VCaP (cell line): Measurements from ENCODE around the gene SYNPR.

Experiments
- H3K27ac ChIP-seq: fragments of 450-650 bp; 2 replicates; pipeline ENCODE4 v1.5.1; 2017
- TF ChIP-seq, protein P1 (sequence below): fragments of 450-650 bp; conservative IDR thresholded peaks from 2 replicates; pipeline ENCODE4 v1.5.1; 2017; ENCODE audit warnings: mild to moderate bottlenecking, moderate library complexity

The SYNPR gene

DNA sequence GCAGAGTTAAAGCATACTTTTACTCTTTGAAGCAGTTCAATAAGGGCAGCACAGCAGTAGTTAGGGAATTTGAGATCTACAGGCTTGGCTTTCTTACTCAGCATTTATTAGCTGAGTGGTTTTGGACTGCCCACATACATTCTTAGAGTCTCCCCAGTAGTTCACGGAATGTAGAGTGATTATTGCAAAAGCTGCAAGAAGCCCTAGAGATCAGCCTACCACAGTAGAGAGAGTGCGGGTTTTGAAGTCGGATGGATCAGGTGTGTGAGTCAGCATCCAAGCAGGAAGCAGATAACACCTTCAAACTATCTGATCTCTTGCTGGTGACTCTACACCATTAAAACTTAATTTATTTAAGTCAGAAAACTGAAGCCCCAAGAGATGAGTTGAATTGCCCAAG lies 171.9 kb downstream of the SYNPR start:
- TF ChIP-seq, protein P1, sequence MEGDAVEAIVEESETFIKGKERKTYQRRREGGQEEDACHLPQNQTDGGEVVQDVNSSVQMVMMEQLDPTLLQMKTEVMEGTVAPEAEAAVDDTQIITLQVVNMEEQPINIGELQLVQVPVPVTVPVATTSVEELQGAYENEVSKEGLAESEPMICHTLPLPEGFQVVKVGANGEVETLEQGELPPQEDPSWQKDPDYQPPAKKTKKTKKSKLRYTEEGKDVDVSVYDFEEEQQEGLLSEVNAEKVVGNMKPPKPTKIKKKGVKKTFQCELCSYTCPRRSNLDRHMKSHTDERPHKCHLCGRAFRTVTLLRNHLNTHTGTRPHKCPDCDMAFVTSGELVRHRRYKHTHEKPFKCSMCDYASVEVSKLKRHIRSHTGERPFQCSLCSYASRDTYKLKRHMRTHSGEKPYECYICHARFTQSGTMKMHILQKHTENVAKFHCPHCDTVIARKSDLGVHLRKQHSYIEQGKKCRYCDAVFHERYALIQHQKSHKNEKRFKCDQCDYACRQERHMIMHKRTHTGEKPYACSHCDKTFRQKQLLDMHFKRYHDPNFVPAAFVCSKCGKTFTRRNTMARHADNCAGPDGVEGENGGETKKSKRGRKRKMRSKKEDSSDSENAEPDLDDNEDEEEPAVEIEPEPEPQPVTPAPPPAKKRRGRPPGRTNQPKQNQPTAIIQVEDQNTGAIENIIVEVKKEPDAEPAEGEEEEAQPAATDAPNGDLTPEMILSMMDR = no peak
- no peak overlapping the region for H3K27ac ChIP-seq

DNA sequence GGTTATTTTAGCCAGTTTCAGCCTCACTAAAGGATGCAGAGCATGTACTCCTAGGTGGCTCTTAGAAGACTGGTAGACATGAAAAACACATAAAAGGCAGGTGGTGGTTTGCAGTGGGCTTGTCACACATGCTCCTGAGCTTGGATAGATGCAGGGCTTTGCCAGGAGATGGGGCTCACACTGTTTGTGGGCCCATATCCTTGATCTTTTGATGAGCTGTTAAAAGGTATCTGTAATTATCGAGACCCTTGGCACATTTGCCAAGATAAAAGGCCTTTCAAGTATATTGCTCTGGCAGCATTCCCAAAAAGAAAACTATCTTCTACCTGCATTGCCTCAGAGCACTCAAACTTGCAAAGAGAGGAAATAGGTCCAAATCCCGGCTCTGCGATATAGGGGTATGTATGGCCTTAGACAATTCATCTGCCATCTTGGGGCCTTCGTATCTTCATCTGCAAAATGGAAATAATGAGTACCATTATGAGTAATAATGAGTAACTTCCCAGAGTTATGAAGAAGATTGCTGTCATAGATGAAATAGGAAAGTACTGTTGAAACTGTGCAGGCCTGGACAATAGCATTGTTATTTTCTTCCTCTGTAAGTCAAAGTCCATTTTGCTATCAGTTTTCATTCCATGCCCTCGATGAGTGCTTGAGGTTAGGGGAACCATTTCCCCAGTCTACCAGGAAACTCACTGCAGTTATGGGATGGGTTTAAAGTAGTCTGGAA lies 172.7 kb downstream of the SYNPR start:
- TF ChIP-seq, protein P1 = no peak
- no peak overlapping the region for H3K27ac ChIP-seq

DNA sequence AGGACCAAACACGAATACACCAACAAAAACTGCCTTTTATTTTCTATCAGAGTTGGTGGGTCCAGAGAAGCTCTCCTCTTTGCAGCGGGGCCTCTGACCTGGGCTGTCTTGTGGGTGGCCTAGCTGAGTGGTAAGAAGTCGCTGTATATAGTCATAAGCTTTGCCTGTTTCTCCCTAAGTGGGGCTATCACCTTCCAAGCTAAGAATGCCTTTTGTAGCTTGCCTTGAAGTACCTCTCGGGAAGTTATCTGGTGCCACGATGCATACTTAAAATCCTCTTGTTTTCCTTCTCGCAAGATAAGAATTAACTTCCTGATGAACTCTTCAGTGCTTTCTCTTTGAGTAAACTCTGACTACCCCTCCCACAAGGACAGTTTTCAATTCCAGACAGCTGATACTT lies 178.8 kb downstream of the SYNPR start:
- no peak overlapping the region for H3K27ac ChIP-seq
- TF ChIP-seq, protein P1 = no peak

DNA sequence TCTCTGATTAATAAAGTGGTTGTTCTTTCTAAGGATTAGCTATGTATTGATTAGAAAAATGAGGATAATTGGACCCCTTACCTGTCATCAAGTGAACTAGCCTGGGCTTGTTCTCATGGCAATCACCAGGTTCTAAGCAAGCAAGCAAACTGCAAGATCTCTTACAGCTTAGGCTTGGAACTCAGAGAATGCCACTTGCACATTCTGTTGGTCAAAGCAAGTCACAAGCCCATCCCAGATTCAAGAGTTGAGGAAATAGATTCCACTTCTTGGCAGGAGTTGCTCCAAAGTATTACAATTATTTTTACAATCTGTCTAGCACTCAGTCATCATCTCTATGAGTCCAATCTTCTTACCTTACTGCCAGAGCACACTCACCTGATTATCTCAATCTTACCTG lies 180.3 kb downstream of the SYNPR start:
- TF ChIP-seq, protein P1 = no peak
- no peak overlapping the region for H3K27ac ChIP-seq

DNA sequence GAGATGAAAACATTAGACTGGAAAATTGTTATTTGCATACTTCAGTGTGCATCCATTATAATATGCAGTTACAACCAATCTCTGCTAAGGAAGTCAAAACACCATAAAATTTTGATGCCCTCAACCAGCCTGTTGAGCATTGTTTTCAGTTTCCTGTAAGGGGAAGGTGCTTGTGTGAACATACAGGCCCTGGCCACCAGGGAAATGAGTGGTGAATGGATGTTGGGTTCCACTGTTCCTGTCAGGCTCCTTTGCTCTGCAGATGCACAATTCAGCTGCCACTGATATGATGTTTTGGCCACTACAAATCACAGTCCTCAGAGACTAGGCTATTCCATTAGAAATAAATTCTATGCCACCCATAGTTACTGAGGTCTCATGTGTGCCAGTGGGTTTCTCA lies 184.6 kb downstream of the SYNPR start:
- TF ChIP-seq, protein P1 = no peak
- no peak overlapping the region for H3K27ac ChIP-seq

DNA sequence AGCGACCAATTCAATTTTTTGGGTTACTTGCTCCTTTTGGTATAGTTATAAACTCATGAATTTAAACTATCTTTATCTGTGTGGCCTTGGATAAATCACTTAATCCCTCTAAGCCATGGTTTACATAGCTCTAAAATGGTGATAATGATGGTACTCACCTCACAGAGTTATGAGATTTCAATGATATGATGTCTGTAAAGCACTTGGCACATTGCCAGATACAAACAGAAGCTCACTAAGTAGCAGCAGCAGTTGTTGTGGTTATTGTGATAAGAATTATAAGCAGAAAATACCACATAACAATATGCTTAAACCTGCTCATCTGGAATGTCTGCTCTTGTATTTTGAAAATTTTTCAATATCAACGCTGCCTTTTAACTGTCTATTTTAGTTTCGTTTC lies 189.3 kb downstream of the SYNPR start:
- TF ChIP-seq, protein P1 = no peak
- no peak overlapping the region for H3K27ac ChIP-seq

DNA sequence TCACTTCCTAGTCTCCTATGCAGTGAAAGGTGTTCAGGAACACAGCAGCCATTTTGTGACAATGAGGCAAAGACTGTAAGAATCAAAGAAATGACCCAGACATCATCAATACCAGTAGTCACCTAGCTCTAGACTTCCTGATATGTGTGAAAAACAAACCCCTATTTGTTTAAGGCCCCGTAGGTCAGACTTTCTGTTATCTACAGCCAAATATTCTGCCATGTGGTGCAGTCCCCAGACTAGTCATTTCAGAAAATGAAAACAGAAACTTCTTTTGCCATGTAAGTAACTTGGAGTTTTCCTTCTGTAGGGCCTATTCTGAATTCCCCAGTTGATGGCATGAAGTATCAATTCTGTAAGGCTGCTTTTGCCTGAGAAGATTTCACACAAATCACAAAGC lies 192.6 kb downstream of the SYNPR start:
- TF ChIP-seq, protein P1 = no peak

More for the DNA sequence above, 192.6 kb downstream of the SYNPR start:
- no peak overlapping the region for H3K27ac ChIP-seq
